ENCODE data around the gene QSOX1.

The QSOX1 gene

DNA sequence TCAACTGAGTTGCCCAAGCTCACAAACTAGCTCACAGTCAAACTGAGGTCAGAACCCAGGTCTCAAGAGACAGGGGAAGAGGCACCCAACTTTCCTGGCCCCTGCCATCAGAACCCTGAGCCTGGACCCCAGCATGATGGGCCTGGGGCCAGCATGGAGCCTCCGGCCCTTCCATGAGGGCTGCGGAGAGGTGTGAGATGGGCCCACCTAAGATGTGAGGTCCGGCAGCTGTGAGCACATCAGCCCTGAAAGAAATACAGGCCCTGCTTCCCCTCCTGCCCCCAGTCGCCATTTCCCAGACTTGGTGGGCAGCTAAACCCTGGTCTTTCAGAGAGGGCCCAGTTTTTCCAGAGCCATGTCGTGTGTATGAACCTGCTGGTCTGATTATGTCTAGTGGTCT is 30.6 kb downstream of the QSOX1 start:
- Histone ChIP-seq H3K4me1 (ENCODE audit: insufficient read depth, low read length) (no peaks in the 10 kb centered on the region), H3K9me3 (ENCODE audit: low read length) (no peaks in the 10 kb centered on the region), H3K9ac (ENCODE audit: low read length) (no peak overlapping the region), H3K4me3 (ENCODE audit: low read depth in 1 of 2, low read length in 2 of 2) (no peak overlapping the region), H3K36me3 (ENCODE audit: insufficient read depth, low read length) (peaks cover 48% of the 10 kb centered on the region), H3K27ac (ENCODE audit: low read depth, low read length) (no peak overlapping the region), H3K27me3 (ENCODE audit: control insufficient read depth in 1 of 2, insufficient read depth in 2 of 2, low read length in 2 of 2) (no peaks in the 10 kb centered on the region)

DNA sequence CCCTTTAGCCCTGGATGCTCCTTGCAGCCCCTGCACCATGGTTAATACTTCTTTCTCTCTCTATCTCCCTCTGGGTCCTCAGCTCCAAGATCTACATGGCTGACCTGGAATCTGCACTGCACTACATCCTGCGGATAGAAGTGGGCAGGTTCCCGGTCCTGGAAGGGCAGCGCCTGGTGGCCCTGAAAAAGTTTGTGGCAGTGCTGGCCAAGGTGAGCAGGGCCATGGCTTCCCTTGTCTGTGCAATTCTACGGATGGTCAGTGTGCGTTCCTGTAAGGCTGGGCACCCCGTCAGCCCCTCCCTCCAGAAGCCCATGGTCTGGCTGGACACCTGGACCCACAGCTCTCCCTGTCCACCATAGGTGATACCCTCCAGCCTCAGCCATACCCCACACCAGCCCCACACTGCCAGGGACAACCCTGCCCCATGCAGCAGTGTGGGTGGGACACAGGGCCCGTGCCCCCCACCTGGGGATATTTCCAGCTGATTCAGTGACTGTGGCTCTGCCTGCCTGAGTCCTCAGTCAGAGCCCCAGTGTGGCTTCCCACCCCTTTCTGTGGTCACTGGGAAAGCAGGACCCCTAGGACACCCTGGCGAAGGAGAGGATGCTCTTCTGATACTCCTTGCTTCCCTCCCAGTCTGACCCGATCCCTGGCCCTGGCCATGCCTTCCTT is 31.4 kb downstream of the QSOX1 start:
- Histone ChIP-seq H3K9ac (ENCODE audit: low read length) (no peak overlapping the region), H3K4me3 (ENCODE audit: low read depth in 1 of 2, low read length in 2 of 2) (no peak overlapping the region), H3K36me3 (ENCODE audit: insufficient read depth, low read length) (peaks cover 56% of the 10 kb centered on the region), H3K27ac (ENCODE audit: low read depth, low read length) (no peak overlapping the region), H3K4me1 (ENCODE audit: insufficient read depth, low read length) (no peaks in the 10 kb centered on the region), H3K9me3 (ENCODE audit: low read length) (no peaks in the 10 kb centered on the region), H3K27me3 (ENCODE audit: control insufficient read depth in 1 of 2, insufficient read depth in 2 of 2, low read length in 2 of 2) (no peaks in the 10 kb centered on the region)

DNA sequence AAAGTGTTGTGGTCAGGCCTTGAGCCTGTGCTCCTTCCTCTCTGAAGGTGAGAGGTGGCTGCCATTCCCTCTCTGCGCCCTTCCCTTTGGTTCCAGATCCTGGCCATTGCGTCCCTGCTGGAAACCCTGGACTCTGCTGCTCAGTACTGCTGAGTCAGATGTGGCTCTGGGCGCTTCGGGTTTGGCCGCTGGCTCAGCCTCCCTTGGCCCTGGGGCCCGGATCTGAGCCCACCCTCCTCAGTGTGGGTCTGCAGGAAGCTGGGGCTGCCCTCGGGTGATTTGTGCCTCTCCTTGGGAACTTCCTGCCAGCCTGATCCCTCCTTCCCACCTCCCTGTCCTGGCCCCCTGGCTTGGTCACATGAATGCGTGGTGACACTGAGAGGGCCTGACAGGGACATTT is 32.2 kb downstream of the QSOX1 start:
- Histone ChIP-seq H3K27me3 (ENCODE audit: control insufficient read depth in 1 of 2, insufficient read depth in 2 of 2, low read length in 2 of 2) (no peaks in the 10 kb centered on the region), H3K36me3 (ENCODE audit: insufficient read depth, low read length) (peaks cover 64% of the 10 kb centered on the region), H3K9ac (ENCODE audit: low read length) (no peak overlapping the region), H3K27ac (ENCODE audit: low read depth, low read length) (no peak overlapping the region), H3K4me1 (ENCODE audit: insufficient read depth, low read length) (no peaks in the 10 kb centered on the region), H3K9me3 (ENCODE audit: low read length) (no peaks in the 10 kb centered on the region), H3K4me3 (ENCODE audit: low read depth in 1 of 2, low read length in 2 of 2) (no peak overlapping the region)

DNA sequence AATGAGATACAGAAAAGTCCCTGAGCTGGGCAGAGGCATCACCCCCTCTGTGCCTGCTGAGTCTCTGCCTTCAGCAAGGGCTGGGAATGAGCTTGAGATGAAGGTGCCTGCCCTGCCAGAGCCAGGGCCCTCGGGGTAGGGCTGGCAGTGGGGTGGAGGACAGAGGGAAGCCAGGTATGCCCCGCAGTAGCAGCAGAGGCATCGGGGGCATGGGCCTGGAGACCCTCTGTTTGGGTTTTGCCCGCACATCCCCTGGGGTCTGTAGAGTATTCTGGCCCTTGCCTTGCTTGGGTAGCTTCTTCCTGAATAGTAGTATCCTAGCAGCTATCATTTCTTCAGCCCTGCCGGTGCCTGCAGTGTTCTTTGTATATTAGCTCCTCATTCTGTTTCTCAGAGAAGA is 33.0 kb downstream of the QSOX1 start:
- Histone ChIP-seq H3K9me3 (ENCODE audit: low read length) (no peaks in the 10 kb centered on the region), H3K9ac (ENCODE audit: low read length) (no peak overlapping the region), H3K36me3 (ENCODE audit: insufficient read depth, low read length) (peaks cover 70% of the 10 kb centered on the region), H3K4me1 (ENCODE audit: insufficient read depth, low read length) (no peaks in the 10 kb centered on the region), H3K27me3 (ENCODE audit: control insufficient read depth in 1 of 2, insufficient read depth in 2 of 2, low read length in 2 of 2) (no peaks in the 10 kb centered on the region), H3K4me3 (ENCODE audit: low read depth in 1 of 2, low read length in 2 of 2) (no peak overlapping the region), H3K27ac (ENCODE audit: low read depth, low read length) (no peak overlapping the region)

DNA sequence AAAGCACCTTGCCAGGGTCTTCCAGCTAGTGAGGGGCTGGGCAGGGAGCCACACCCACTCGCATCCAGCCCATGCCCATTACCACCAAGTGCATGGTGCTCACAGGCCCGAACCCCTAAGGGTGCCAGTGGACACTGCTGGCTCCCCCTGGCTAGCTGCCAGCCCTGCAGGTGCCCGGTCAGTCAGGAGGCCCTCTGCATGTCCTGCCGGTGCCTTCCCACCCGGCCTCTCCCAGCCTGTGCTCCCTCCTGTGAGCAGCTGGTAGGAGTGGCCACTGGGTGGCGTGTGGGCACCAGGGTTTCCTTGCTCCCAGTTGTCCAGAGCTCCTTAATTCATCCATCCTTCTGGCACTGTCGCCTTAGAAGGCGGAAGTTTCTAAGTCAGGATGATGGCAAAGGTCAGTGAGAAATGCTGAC is 33.4 kb downstream of the QSOX1 start:
- Histone ChIP-seq H3K9me3 (ENCODE audit: low read length) (no peaks in the 10 kb centered on the region), H3K27me3 (ENCODE audit: control insufficient read depth in 1 of 2, insufficient read depth in 2 of 2, low read length in 2 of 2) (no peaks in the 10 kb centered on the region), H3K4me3 (ENCODE audit: low read depth in 1 of 2, low read length in 2 of 2) (no peak overlapping the region), H3K27ac (ENCODE audit: low read depth, low read length) (no peak overlapping the region), H3K36me3 (ENCODE audit: insufficient read depth, low read length) (peaks cover 71% of the 10 kb centered on the region), H3K9ac (ENCODE audit: low read length) (no peak overlapping the region), H3K4me1 (ENCODE audit: insufficient read depth, low read length) (no peaks in the 10 kb centered on the region)

DNA sequence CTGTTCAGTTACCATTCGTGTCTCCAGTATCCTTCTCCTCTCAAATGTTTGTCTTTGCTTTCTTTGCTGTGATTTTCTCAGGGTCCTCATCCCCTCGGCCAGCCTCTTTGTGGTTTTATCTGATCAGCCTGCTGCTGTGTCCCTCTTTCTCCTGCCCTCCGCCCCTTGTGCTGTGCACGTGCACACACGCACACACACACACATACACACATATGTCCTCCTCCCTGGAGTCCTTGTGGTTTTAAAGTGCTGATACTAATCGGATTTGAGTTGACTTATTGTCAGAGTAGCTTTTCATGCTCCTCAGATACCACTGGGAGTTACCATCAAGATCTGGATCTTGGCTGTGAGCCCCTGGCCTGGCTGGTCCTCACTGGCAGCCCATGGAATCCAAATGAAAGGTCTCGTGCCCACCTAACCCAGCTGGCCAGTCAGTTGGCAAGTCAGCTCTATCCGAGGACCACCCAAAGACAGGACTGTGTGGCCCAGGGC is 34.1 kb downstream of the QSOX1 start:
- Histone ChIP-seq H3K4me3 (ENCODE audit: low read depth in 1 of 2, low read length in 2 of 2) (no peak overlapping the region), H3K27me3 (ENCODE audit: control insufficient read depth in 1 of 2, insufficient read depth in 2 of 2, low read length in 2 of 2) (no peaks in the 10 kb centered on the region), H3K27ac (ENCODE audit: low read depth, low read length) (no peak overlapping the region), H3K4me1 (ENCODE audit: insufficient read depth, low read length) (no peaks in the 10 kb centered on the region), H3K9me3 (ENCODE audit: low read length) (no peaks in the 10 kb centered on the region), H3K36me3 (ENCODE audit: insufficient read depth, low read length) (peaks cover 70% of the 10 kb centered on the region), H3K9ac (ENCODE audit: low read length) (no peak overlapping the region)

DNA sequence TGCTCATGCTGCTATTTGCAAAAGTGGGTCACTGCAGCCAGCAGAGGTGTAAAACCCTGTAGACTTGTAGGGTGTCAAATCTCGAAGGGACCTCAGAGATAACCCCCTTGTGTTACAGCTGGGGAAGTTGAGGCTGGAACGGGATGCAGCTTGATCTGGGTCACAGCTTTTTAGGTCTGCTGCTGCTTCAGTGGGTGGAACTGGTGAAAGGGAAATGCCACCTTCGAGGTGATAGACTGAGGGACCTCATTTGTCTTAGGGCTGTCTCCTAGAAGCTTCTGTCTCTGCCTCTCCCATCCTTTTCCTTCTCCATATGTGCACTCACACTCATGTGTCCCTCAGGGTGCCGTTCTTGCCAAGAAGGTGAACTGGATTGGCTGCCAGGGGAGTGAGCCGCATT is 35.4 kb downstream of the QSOX1 start:
- H3K4me1 ChIP-seq (ENCODE audit: insufficient read depth, low read length) = no peaks in the 10 kb centered on the region
- no peaks in the 10 kb centered on the region for H3K27me3 ChIP-seq (ENCODE audit: control insufficient read depth in 1 of 2, insufficient read depth in 2 of 2, low read length in 2 of 2)
- H3K27ac ChIP-seq (ENCODE audit: low read depth, low read length) = no peak overlapping the region
- H3K4me3 ChIP-seq (ENCODE audit: low read depth in 1 of 2, low read length in 2 of 2) = no peak overlapping the region
- H3K9ac ChIP-seq (ENCODE audit: low read length) = no peak overlapping the region
- no peaks in the 10 kb centered on the region for H3K9me3 ChIP-seq (ENCODE audit: low read length)
- peaks cover 63% of the 10 kb centered on the region for H3K36me3 ChIP-seq (ENCODE audit: insufficient read depth, low read length)

DNA sequence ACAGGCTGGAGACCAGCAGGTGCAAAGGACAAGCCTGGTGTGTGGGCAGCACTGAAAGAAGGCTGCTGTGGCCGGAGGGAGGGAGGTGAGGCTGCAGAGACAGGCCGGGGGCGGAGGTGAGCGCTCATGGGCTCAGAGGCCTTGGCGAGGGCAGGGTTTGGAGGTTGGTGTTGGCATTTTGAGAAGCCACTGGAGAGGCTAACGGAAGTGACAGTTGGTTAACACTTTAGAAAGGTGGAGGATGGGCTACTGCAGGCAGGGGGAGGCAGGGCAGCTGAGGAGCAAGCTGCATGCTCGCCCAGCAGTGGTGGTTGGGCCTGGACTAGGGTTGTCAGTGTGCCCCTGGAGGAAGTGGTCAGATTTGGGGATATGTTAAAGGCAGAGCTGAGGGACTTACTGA is 37.5 kb downstream of the QSOX1 start:
- H3K4me1 ChIP-seq (ENCODE audit: insufficient read depth, low read length) = no peaks in the 10 kb centered on the region
- no peak overlapping the region for H3K9ac ChIP-seq (ENCODE audit: low read length)
- H3K9me3 ChIP-seq (ENCODE audit: low read length) = no peaks in the 10 kb centered on the region
- peaks cover 49% of the 10 kb centered on the region for H3K36me3 ChIP-seq (ENCODE audit: insufficient read depth, low read length)
- H3K27ac ChIP-seq (ENCODE audit: low read depth, low read length) = no peak overlapping the region
- H3K4me3 ChIP-seq (ENCODE audit: low read depth in 1 of 2, low read length in 2 of 2) = no peak overlapping the region
- no peaks in the 10 kb centered on the region for H3K27me3 ChIP-seq (ENCODE audit: control insufficient read depth in 1 of 2, insufficient read depth in 2 of 2, low read length in 2 of 2)

DNA sequence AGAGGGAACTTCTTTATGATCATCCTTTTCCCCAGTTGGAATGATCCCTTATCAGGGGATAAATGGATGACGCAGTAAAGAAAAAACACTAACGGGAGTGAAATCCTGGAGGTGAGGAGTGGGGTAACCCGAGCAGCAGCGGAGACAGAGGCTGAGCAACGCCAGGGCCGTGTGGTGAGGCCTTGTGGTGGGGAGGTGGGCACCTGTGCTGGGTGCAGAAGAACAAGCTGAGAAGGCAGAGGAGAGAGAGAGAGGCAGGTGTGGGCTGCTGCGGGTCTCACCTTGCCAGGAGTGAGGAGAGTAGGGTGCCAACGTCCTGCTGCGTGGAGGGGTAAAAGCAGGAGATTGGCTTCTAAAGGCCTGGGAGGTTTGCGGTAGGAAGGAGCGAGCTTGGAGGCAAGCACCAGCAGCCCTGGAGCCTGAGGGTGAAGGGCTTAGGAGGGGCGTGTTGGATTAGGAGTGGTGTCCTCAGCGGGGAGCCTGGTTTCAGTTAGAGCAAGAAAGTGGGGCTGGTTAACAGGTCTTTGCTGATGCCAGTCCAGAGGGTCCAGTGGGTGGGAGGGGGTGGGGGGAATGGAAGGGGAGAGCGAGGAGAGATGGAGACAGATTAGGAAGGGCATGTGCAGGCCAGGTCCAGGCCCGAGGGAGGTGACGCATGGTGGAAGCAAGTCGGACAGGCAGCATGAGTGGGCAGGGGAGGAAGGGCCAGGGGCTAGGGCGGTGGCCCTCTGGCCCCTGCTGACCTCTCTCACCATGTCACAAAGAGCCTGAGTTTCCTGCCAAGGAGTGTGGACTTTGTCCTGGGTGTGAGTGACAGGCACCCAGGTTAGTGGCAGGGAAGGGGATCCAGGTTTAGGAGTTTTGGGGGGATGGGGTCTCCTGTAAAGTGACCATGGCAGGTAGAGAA is 38.7 kb downstream of the QSOX1 start:
- Histone ChIP-seq H3K9ac (ENCODE audit: low read length) (no peak overlapping the region), H3K4me1 (ENCODE audit: insufficient read depth, low read length) (no peaks in the 10 kb centered on the region), H3K27ac (ENCODE audit: low read depth, low read length) (no peak overlapping the region), H3K9me3 (ENCODE audit: low read length) (no peaks in the 10 kb centered on the region), H3K4me3 (ENCODE audit: low read depth in 1 of 2, low read length in 2 of 2) (no peak overlapping the region), H3K36me3 (ENCODE audit: insufficient read depth, low read length) (peaks cover 40% of the 10 kb centered on the region), H3K27me3 (ENCODE audit: control insufficient read depth in 1 of 2, insufficient read depth in 2 of 2, low read length in 2 of 2) (no peaks in the 10 kb centered on the region)

DNA sequence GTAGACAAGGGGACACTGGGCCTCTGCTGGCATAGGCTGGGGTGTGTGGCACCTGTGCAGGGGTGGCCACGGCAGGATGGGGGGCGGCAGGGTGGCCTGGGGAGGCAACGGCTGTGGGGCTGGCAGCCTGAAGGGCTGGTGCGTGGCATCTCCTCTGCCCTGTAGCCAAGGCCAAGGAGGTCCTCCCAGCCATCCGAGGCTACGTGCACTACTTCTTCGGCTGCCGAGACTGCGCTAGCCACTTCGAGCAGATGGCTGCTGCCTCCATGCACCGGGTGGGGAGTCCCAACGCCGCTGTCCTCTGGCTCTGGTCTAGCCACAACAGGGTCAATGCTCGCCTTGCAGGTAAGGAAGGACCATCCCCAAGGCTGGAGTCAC is 39.4 kb downstream of the QSOX1 start:
- peaks cover 40% of the 10 kb centered on the region for H3K36me3 ChIP-seq (ENCODE audit: insufficient read depth, low read length)
- H3K4me1 ChIP-seq (ENCODE audit: insufficient read depth, low read length) = no peaks in the 10 kb centered on the region
- no peak overlapping the region for H3K4me3 ChIP-seq (ENCODE audit: low read depth in 1 of 2, low read length in 2 of 2)
- H3K9me3 ChIP-seq (ENCODE audit: low read length) = no peaks in the 10 kb centered on the region
- no peak overlapping the region for H3K9ac ChIP-seq (ENCODE audit: low read length)
- no peak overlapping the region for H3K27ac ChIP-seq (ENCODE audit: low read depth, low read length)
- no peaks in the 10 kb centered on the region for H3K27me3 ChIP-seq (ENCODE audit: control insufficient read depth in 1 of 2, insufficient read depth in 2 of 2, low read length in 2 of 2)

DNA sequence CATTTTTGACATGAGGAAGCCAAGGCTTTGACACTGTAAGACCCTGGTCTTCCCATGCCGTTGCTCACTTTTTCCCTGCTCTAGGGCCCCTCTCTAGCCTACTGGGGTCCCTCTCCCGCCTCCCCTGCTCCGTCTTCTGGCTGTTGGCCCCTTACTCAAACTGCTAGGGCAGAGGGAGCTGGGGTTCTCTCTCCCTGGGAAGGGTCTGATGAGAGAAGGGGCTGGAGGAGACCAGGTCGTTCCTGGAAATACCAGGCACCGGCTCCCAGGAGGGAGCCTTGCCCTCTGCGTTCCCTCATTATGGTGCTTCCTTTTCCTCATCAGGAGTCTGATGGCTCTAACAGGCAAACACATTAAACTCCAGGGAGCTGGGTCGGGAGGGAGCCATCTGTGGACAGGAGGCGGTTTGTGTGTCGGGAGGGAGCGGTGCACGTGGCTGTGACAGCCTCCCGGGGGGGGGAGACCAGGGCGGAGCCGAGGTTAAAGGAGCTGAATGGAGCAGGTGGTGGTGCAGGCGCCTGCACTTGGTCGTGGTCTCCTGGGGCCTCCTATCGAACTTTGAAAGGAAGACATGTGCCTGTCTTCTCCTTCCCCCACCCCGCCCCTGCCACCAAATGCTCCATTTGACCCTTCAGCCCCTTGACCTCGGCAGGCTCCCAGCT is 40.0 kb downstream of the QSOX1 start:
- Histone ChIP-seq H3K9ac (ENCODE audit: low read length) (no peak overlapping the region), H3K9me3 (ENCODE audit: low read length) (no peaks in the 10 kb centered on the region), H3K4me1 (ENCODE audit: insufficient read depth, low read length) (no peaks in the 10 kb centered on the region), H3K36me3 (ENCODE audit: insufficient read depth, low read length) (peaks cover 40% of the 10 kb centered on the region), H3K27ac (ENCODE audit: low read depth, low read length) (no peak overlapping the region), H3K27me3 (ENCODE audit: control insufficient read depth in 1 of 2, insufficient read depth in 2 of 2, low read length in 2 of 2) (no peaks in the 10 kb centered on the region), H3K4me3 (ENCODE audit: low read depth in 1 of 2, low read length in 2 of 2) (no peak overlapping the region)
